Tibial artery (tissue), 4 donors: ENCODE measurements around the gene RBM20.
A peak's percentile ranks its signal among the peaks of the same experiment; 100 is the strongest.
"Not testable (repeated sequence)": the region's sequence is repeated elsewhere in the genome, so short reads cannot be mapped to it uniquely, and the experiment has no call there.

Source experiments
- DNase-seq, 2 donors: peaks; one replicate each; pipeline ENCODE4 v3.0.0-alpha.2; 2019
- H3K27ac ChIP-seq, 2 donors: fragments of 200-600 bp; sonication (generic) in 1 of 2; 1 replicate in 1 of 2; 2 replicates in 1 of 2; pipeline ENCODE4 v1.5.1; 2018 to 2019; ENCODE audit warnings: mild to moderate bottlenecking in 1 of 2
- H3K27me3 ChIP-seq, 2 donors: fragments of 200-600 bp; sonication (generic) in 1 of 2; one replicate each; pipeline versions ENCODE4 v1.5.1 to v1.6.0; 2016 to 2019
- H3K36me3 ChIP-seq, 3 donors: fragments of 200-600 bp; sonication (generic) in 2 of 3; one replicate each; pipeline ENCODE4 v1.5.1; 2016 to 2019; ENCODE audit warnings: mild to moderate bottlenecking in 2 of 3
- H3K4me1 ChIP-seq, 4 donors: fragments of 200-600 bp; sonication (generic) in 2 of 4; 1 replicate in 3 of 4; 2 replicates in 1 of 4; pipeline ENCODE4 v1.5.1; 2016 to 2019
- H3K4me3 ChIP-seq, 2 donors: fragments of 200-600 bp; sonication (generic) in 1 of 2; 1 replicate in 1 of 2; 2 replicates in 1 of 2; pipeline ENCODE4 v1.5.1; 2018 to 2019; ENCODE audit warnings: mild to moderate bottlenecking in 2 of 2
- H3K9me3 ChIP-seq, 3 donors: fragments of 200-600 bp; sonication (generic) in 1 of 3; one replicate each; pipeline ENCODE4 v1.5.1; 2016 to 2019
- CTCF ChIP-seq, 2 experiments: fragments of 200-600 bp in 1 of 2; fragments of 450-650 bp in 1 of 2; IDR thresholded peaks; one replicate each; pipeline ENCODE4 v1.5.1; 2017 to 2019; ENCODE audit warnings: antibody characterized with exemption in 2 of 2, mild to moderate bottlenecking in 1 of 2, moderate library complexity in 1 of 2
- intact Hi-C: fragments of 100-400 bp; cut with DNase I; formaldehyde crosslinking; loops from one replicate; pipeline ENCODE4 v1.15.0; 2023; ENCODE audit warnings: low total_unique reads

The RBM20 gene

DNA sequence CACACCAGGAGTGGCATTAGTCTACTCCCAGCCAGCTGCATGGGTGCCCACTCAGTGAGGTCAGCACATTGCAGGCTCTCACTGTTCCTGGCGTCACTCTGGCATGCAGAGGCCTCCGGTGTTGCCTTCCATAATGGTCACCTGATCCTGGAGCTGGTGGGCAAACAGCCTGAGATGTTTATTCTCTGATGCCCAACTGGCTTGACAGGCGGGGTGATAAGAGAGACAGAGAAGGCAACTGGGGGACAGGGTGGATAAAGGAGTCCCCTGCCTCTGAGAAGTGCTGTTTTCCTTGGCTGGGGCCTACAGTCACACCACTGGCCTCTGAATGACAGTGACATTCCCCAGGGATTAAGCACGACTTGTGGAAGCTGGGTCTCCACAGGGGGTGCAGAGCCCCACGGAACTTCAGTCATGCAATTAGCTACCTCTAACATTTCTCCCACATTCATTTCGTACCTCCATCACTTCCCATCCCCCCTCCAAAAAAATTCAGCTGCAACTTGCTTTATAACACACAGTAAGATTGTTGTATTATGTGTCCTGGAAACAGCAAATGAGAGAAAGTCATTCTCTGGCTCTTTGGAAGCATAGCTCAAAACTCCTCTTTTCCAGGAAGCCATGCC lies 7.1 kb upstream of the RBM20 start:
- H3K27ac ChIP-seq: peak overlapping the region; percentile 23 to 54
- H3K4me1 ChIP-seq: peaks cover 0 to 27% (median 16%) of the 10 kb centered on the region in 4 donors
- H3K4me3 ChIP-seq: no peak overlapping the region
- intact Hi-C loops: no loop called here
- no peaks in the 10 kb centered on the region for H3K36me3 ChIP-seq
- no peak for TF ChIP-seq CTCF (IDR thresholded peaks at IDR 0.05)
- no peak for DNase-seq
- no peaks in the 10 kb centered on the region for H3K9me3 ChIP-seq
- no peaks in the 10 kb centered on the region for H3K27me3 ChIP-seq

DNA sequence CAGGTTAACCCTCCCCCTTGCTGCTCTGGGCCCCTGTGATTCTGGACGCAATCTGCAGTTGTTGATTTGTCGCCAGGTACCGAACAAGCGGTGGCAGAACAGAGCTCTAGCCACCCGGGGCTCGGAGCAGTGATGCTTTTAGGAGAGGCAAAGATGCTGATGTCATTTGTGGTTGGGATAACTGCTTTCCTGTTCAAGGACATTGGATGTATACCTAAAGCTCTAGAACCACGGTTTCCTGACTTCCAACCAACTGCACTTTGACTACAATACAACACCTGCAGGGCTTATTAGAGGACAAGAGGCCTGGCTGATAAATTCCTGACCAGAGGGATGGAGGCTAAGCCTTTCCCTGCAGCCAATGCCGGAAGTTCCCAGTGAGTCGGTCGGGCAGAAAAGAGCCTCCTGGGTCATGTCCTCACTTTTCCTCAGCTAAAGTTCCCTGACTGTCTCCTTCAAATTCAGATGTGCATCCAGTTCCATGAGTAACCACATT lies 6.5 kb upstream of the RBM20 start:
- intact Hi-C loops: no loop called here
- no peaks in the 10 kb centered on the region for H3K27me3 ChIP-seq
- no peak overlapping the region for H3K4me3 ChIP-seq
- peaks cover 0 to 27% (median 16%) of the 10 kb centered on the region in 4 donors for H3K4me1 ChIP-seq
- no peaks in the 10 kb centered on the region for H3K36me3 ChIP-seq
- H3K27ac ChIP-seq: peak overlapping the region; percentile 23 to 54
- no peak for TF ChIP-seq CTCF (IDR thresholded peaks at IDR 0.05)
- DNase-seq: no peak
- no peaks in the 10 kb centered on the region for H3K9me3 ChIP-seq

DNA sequence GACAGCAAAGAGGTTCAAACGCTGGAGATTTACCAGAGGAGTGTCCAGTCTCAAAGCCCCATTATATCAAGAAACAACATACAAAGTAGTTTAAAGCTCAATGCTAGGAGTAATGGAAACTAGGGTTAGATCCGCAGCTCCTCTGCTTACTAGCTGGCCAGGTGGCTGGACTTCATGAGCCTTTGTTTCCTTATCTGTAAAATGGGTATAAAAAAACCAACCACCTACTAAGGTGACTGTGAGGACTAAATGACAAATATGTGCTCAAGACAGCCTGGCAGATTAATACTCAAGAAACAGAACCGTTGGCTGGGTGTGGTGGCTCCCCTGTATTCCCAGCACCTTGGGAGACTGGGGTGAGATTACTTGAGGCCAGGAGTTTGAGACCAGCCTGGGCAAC lies 5.8 kb upstream of the RBM20 start:
- Histone ChIP-seq H3K27ac (no peak overlapping the region), H3K36me3 (no peaks in the 10 kb centered on the region), H3K4me3 (no peak overlapping the region), H3K9me3 (no peaks in the 10 kb centered on the region), H3K4me1 (peaks cover 0 to 31% (median 20%) of the 10 kb centered on the region in 4 donors), H3K27me3 (peaks cover 0 to 5% of the 10 kb centered on the region in 2 donors)
- TF ChIP-seq CTCF (IDR thresholded peaks at IDR 0.05): no peak
- intact Hi-C loops: no loop called here
- DNase-seq: no peak

DNA sequence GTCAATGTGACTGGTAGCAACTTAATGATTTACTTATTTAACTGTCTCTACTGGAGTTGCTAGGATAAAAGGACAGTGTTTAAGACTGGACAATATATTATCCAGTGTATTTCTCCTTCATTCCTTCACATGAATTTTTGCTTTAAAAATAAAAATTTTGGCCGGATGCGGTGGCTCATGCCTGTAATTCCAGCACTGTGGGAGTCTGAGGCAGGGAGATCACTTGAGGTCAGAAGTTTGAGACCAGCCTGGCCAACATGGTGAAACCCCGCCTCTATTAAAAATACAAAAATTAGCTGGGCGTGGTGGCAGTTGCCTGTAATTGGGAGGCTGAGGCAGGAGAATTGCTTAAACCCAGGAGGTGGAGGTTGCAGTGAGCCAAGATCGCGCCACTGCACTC lies 5.1 kb upstream of the RBM20 start:
- H3K27ac ChIP-seq, H3K9me3 ChIP-seq, H3K36me3 ChIP-seq, H3K4me3 ChIP-seq, intact Hi-C loops, DNase-seq: not testable (repeated sequence)
- Histone ChIP-seq H3K4me1 (peaks cover 0 to 38% (median 25%) of the 10 kb centered on the region in 4 donors), H3K27me3 (peaks cover 0 to 11% of the 10 kb centered on the region in 2 donors)

DNA sequence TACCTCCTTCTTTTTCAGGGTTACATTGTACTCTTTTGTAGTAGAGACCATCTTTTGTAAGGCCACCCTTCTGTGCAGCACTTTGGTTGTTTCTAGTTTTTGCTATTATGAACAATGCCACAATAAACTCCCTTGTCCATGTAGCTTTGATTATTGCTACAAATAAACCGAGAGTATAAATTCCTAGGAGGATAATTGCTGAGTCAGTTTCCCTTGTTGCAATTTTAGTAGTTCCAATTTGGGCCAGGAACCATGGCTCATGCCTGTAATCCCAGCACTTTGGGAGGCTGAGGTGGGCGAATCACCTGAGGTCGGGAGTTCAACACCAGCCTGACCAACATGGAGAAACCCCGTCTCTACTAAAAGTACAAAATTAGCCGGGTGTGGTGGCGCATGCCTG lies 4.3 kb upstream of the RBM20 start:
- H3K36me3 ChIP-seq, H3K27ac ChIP-seq, DNase-seq, H3K4me3 ChIP-seq, intact Hi-C loops, H3K9me3 ChIP-seq: not testable (repeated sequence)
- H3K4me1 ChIP-seq: peaks cover 0 to 41% (median 29%) of the 10 kb centered on the region in 4 donors
- H3K27me3 ChIP-seq: peaks cover 0 to 19% of the 10 kb centered on the region in 2 donors

- Histone ChIP-seq H3K4me1 (peaks cover 0 to 36% (median 28%) of the 10 kb centered on the region in 4 donors), H3K27ac (no peak overlapping the region), H3K4me3 (no peak overlapping the region), H3K9me3 (no peaks in the 10 kb centered on the region), H3K36me3 (no peaks in the 10 kb centered on the region), H3K27me3 (peaks cover 3 to 29% of the 10 kb centered on the region in 2 donors)
- intact Hi-C loops: no loop called here
- TF ChIP-seq CTCF (IDR thresholded peaks at IDR 0.05): no peak
- no peak for DNase-seq
Measured at GRCh38 chr10:110641256-110641655, 2.9 kb upstream of the RBM20 start.
